Loucy (cell line): ENCODE data around the gene PDLIM3.

Experiments
- H2AFZ ChIP-seq: fragments of 200-600 bp; sonication (generic); 2 replicates; pipeline ENCODE4 v1.6.0; 2016; ENCODE audit warnings: antibody characterized with exemption, mild to moderate bottlenecking, low read length, moderate library complexity
- H3F3A ChIP-seq: fragments of 200-600 bp; 2 replicates; pipeline ENCODE4 v1.6.0; 2016; ENCODE audit warnings: antibody characterized with exemption, low read depth, mild to moderate bottlenecking
- H3K27me3 ChIP-seq: fragments of 200-600 bp; sonication (generic); 2 replicates; pipeline ENCODE4 v1.6.1; 2014; ENCODE audit warnings: low read length, mild to moderate bottlenecking; ENCODE audit not compliant: insufficient read depth, poor library complexity, severe bottlenecking
- H3K36me3 ChIP-seq: fragments of 200-600 bp; sonication (generic); 2 replicates; pipeline ENCODE4 v1.6.1; 2016; ENCODE audit warnings: low read length; ENCODE audit not compliant: insufficient read depth
- H3K4me1 ChIP-seq: fragments of 200-600 bp; sonication (generic); 2 replicates; pipeline ENCODE4 v1.5.1; 2014; ENCODE audit warnings: low read length, mild to moderate bottlenecking; ENCODE audit not compliant: insufficient read depth, poor library complexity, severe bottlenecking
- H3K4me2 ChIP-seq: fragments of 200-600 bp; sonication (generic); 2 replicates; pipeline ENCODE4 v1.6.0; 2014; ENCODE audit warnings: antibody characterized with exemption, low read length, low read depth, mild to moderate bottlenecking; ENCODE audit not compliant: poor library complexity, severe bottlenecking
- H3K4me3 ChIP-seq: fragments of 200-600 bp; sonication (generic); 2 replicates; pipeline ENCODE4 v1.5.1; 2014; ENCODE audit warnings: low read length, mild to moderate bottlenecking, mixed read lengths; ENCODE audit not compliant: poor library complexity, severe bottlenecking
- H3K79me2 ChIP-seq: fragments of 200-600 bp; sonication (generic); 2 replicates; pipeline ENCODE4 v1.6.1; 2014; ENCODE audit warnings: low read length; ENCODE audit not compliant: insufficient read depth
- H3K9ac ChIP-seq: fragments of 200-600 bp; sonication (generic); 2 replicates; pipeline ENCODE4 v1.6.0; 2014; ENCODE audit warnings: mild to moderate bottlenecking, low read depth, low read length, moderate library complexity; ENCODE audit not compliant: poor library complexity, severe bottlenecking
- H3K9me2 ChIP-seq: fragments of 200-600 bp; sonication (generic); replicated peaks from 2 replicates; pipeline ENCODE4 v1.6.1; 2016; ENCODE audit warnings: low read depth, low read length, mixed read lengths
- H3K9me3 ChIP-seq: fragments of 200-600 bp; sonication (generic); 2 replicates; pipeline ENCODE4 v1.6.1; 2014; ENCODE audit warnings: mild to moderate bottlenecking, antibody characterized with exemption, low read length, low read depth; ENCODE audit not compliant: insufficient read depth
- H4K20me1 ChIP-seq: fragments of 200-600 bp; sonication (generic); 2 replicates; pipeline ENCODE4 v1.6.0; 2014; ENCODE audit warnings: antibody characterized with exemption, low read length, mild to moderate bottlenecking; ENCODE audit not compliant: insufficient read depth, poor library complexity, severe bottlenecking
- EZH2phosphoT487 ChIP-seq: fragments of 200-600 bp; IDR thresholded peaks from 2 replicates; pipeline ENCODE4 v1.6.1; 2018; ENCODE audit warnings: antibody characterized with exemption, mild to moderate bottlenecking, moderate library complexity, borderline replicate concordance
- TF ChIP-seq, protein P1 (sequence below): fragments of 200-600 bp; sonication (generic); conservative IDR thresholded peaks from 2 replicates; pipeline ENCODE4 v1.5.1; 2014; ENCODE audit warnings: mild to moderate bottlenecking, antibody characterized with exemption, low read length

PDLIM3 gene

DNA sequence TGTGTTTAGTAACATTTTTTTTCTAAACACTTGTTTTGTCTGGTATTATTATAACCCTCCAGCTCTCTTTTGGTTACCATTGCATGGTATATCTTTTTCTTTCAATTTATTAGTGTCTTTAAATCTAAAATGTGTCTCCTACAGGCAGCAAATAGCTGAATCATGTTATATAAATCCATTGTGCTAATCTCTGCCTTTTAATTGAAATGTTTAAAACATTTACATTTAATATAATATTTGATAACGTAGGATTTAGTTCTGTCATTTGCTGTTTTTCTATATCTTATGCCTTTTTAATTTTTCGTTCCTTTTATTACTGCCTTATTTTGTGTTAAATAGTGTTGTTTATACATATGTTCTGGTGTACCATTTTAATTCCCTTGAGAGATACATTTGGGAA is 46.7 kb downstream of the PDLIM3 start:
- H3K9me3 ChIP-seq: peaks cover 5% of the 10 kb centered on the region; the same call in 1 of the 2 replicates
- H3K79me2 ChIP-seq: no peaks in the 10 kb centered on the region
- no peaks in the 10 kb centered on the region for H3F3A ChIP-seq
- no peaks in the 10 kb centered on the region for H3K4me1 ChIP-seq
- H3K27me3 ChIP-seq: no peaks in the 10 kb centered on the region
- no peak overlapping the region for H3K4me2 ChIP-seq
- TF ChIP-seq, protein P1, sequence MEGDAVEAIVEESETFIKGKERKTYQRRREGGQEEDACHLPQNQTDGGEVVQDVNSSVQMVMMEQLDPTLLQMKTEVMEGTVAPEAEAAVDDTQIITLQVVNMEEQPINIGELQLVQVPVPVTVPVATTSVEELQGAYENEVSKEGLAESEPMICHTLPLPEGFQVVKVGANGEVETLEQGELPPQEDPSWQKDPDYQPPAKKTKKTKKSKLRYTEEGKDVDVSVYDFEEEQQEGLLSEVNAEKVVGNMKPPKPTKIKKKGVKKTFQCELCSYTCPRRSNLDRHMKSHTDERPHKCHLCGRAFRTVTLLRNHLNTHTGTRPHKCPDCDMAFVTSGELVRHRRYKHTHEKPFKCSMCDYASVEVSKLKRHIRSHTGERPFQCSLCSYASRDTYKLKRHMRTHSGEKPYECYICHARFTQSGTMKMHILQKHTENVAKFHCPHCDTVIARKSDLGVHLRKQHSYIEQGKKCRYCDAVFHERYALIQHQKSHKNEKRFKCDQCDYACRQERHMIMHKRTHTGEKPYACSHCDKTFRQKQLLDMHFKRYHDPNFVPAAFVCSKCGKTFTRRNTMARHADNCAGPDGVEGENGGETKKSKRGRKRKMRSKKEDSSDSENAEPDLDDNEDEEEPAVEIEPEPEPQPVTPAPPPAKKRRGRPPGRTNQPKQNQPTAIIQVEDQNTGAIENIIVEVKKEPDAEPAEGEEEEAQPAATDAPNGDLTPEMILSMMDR: no peak
- no peak for TF ChIP-seq EZH2phosphoT487
- H3K9ac ChIP-seq: no peak overlapping the region
- no peaks in the 10 kb centered on the region for H3K9me2 ChIP-seq
- no peak overlapping the region for H2AFZ ChIP-seq
- no peaks in the 10 kb centered on the region for H3K36me3 ChIP-seq
- H3K4me3 ChIP-seq: no peak overlapping the region
- H4K20me1 ChIP-seq: no peaks in the 10 kb centered on the region

- H3K4me1 ChIP-seq: no peaks in the 10 kb centered on the region
Observed at GRCh38 chr4:185481401-185481800, 53.9 kb downstream of the PDLIM3 start.

GRCh38 chr4:185480016-185480732 is 55.1 kb downstream of the PDLIM3 start:
- Histone ChIP-seq H3K27me3 (no peaks in the 10 kb centered on the region), H2AFZ (no peak overlapping the region), H3K36me3 (no peaks in the 10 kb centered on the region), H3K9me3 (no peaks in the 10 kb centered on the region), H4K20me1 (no peaks in the 10 kb centered on the region), H3K4me1 (no peaks in the 10 kb centered on the region), H3K9me2 (no peaks in the 10 kb centered on the region), H3K9ac (no peak overlapping the region), H3K4me3 (no peak overlapping the region), H3K79me2 (no peaks in the 10 kb centered on the region), H3F3A (no peaks in the 10 kb centered on the region), H3K4me2 (no peak overlapping the region)
- TF ChIP-seq, protein P1: no peak
- no peak for TF ChIP-seq EZH2phosphoT487

More at GRCh38 chr4:185481401-185481800, 53.9 kb downstream of the PDLIM3 start:
- H3K4me2 ChIP-seq: no peak overlapping the region
- H2AFZ ChIP-seq: no peak overlapping the region
- H3K9me2 ChIP-seq: no peaks in the 10 kb centered on the region
- H3K4me3 ChIP-seq: no peak overlapping the region
- no peaks in the 10 kb centered on the region for H3K79me2 ChIP-seq
- no peaks in the 10 kb centered on the region for H4K20me1 ChIP-seq
- H3K27me3 ChIP-seq: no peaks in the 10 kb centered on the region
- TF ChIP-seq, protein P1: no peak
- TF ChIP-seq EZH2phosphoT487: no peak
- no peak overlapping the region for H3K9ac ChIP-seq
- H3K9me3 ChIP-seq: no peaks in the 10 kb centered on the region
- no peaks in the 10 kb centered on the region for H3F3A ChIP-seq
- no peaks in the 10 kb centered on the region for H3K36me3 ChIP-seq
